22Rv1 (cell line): ENCODE measurements around the gene CCDC182.

Experiments
- H3K27ac ChIP-seq: fragments of 450-650 bp; 2 replicates; pipeline ENCODE4 v1.5.1; 2017
- ZFX ChIP-seq: fragments of 450-650 bp; IDR thresholded peaks from 2 replicates; pipeline ENCODE4 v1.6.1; 2017; ENCODE audit warnings: antibody characterized with exemption, borderline replicate concordance
- TF ChIP-seq, protein P1 (sequence below): fragments of 450-650 bp; IDR thresholded peaks from 2 replicates; pipeline ENCODE4 v1.5.1; 2017; ENCODE audit warnings: mild to moderate bottlenecking

Gene CCDC182

GRCh38 chr17:57757735-57758134, 12.6 kb upstream of the CCDC182 start:
- H3K27ac ChIP-seq: no peak overlapping the region
- TF ChIP-seq, protein P1, sequence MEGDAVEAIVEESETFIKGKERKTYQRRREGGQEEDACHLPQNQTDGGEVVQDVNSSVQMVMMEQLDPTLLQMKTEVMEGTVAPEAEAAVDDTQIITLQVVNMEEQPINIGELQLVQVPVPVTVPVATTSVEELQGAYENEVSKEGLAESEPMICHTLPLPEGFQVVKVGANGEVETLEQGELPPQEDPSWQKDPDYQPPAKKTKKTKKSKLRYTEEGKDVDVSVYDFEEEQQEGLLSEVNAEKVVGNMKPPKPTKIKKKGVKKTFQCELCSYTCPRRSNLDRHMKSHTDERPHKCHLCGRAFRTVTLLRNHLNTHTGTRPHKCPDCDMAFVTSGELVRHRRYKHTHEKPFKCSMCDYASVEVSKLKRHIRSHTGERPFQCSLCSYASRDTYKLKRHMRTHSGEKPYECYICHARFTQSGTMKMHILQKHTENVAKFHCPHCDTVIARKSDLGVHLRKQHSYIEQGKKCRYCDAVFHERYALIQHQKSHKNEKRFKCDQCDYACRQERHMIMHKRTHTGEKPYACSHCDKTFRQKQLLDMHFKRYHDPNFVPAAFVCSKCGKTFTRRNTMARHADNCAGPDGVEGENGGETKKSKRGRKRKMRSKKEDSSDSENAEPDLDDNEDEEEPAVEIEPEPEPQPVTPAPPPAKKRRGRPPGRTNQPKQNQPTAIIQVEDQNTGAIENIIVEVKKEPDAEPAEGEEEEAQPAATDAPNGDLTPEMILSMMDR: no peak
- no peak for TF ChIP-seq ZFX

DNA sequence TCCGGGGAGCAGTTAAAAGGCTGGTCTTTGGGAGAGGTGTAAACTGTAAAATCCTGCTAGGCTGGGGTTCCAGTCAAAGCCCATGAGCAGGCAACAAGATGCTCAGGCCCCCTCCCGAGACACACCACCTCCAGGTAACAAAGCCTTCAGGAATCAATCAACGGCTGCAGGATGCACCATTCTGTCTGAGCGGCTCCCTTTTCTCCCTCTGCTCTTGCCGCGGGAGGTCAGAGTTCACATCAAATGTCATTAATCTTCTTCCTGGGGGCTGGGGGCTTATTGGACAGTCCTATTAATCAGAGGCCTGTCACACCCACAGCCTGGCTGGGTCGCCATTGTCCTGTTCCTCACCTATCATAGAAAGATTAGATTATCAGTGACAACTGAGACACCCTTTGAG, 11.9 kb upstream of the CCDC182 start:
- TF ChIP-seq, protein P1: no peak
- no peak for TF ChIP-seq ZFX
- no peak overlapping the region for H3K27ac ChIP-seq

GRCh38 chr17:57755480-57756070, 10.5 kb upstream of the CCDC182 start:
- no peak for TF ChIP-seq ZFX
- TF ChIP-seq, protein P1: no peak
- no peak overlapping the region for H3K27ac ChIP-seq

DNA sequence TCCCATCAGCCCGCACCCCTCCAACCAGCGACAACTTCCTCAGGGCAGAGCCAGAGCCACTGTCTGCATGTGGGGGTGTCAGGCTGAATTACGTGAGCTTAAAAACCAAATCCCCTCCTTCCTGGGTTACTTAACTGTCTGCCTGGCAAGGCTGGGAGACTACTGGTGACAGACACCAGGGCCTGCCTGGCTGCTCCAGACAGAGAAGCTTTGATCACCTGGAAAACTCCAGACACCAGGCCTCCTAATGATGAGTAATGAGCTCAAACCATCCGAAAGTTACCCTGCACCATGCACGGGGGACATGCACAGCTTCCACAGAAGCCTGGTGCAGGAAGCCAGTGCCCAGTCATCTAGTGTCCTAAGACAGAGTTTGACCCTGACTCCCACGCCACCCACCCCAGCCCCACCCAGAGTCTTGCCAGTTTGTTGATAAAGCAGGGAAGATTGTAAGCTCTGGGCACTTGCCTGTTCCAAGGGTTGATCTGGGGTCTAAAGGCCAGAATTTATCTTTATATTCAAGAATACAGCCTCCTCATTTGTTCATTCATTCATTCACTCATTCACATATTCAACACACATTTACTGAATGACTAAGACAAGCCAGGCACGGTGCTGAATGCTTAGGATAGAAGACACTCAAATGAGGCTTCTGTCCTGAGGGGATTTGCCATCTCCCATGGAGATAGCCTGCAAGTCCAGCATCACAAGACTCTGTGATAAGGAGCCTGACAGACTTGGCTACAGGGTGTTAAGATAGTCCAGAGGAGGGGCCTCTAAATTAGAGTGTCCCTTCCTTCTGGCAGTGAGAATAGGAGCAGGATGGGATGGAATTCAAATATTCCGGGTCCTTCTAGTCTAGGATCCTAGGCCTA, 7.2 kb upstream of the CCDC182 start:
- H3K27ac ChIP-seq: no peak overlapping the region

GRCh38 chr17:57751348-57751971, 6.4 kb upstream of the CCDC182 start:
- no peak for TF ChIP-seq ZFX
- TF ChIP-seq, protein P1: no peak
- H3K27ac ChIP-seq: no peak overlapping the region

More for the DNA sequence above, 7.2 kb upstream of the CCDC182 start:
- TF ChIP-seq, protein P1: no peak

- no peak overlapping the region for H3K27ac ChIP-seq
- TF ChIP-seq ZFX: no peak
- TF ChIP-seq, protein P1: no peak
Measured at GRCh38 chr17:57750895-57751294, 5.8 kb upstream of the CCDC182 start.
